LNCAP (cell line): ENCODE results near the gene GTF2F2.

Source experiments
- TF ChIP-seq, protein P1 (sequence below): fragments of 450-650 bp; IDR thresholded peaks from 2 replicates; pipeline ENCODE4 v1.5.1; 2017; ENCODE audit warnings: mild to moderate bottlenecking

The GTF2F2 gene

DNA sequence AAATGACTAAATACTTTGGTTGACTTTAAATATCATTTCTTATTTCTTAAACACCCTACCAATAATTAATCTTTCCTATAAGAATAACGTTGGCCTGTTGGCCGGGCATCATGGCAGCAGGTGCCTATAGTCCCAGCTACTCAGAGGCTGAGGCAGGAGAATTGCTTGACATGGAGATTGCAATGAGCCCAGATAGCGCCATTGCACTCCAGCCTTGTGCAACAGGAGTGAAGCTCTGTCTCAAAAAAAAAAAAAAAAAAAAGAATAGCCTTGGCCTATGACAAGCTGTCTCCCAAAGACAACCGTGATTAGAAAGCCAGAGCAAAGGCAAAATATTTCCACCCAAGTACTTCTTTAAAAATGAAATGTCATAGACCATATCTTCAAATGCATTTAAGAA is 105.1 kb downstream of the GTF2F2 start:
- TF ChIP-seq, protein P1, sequence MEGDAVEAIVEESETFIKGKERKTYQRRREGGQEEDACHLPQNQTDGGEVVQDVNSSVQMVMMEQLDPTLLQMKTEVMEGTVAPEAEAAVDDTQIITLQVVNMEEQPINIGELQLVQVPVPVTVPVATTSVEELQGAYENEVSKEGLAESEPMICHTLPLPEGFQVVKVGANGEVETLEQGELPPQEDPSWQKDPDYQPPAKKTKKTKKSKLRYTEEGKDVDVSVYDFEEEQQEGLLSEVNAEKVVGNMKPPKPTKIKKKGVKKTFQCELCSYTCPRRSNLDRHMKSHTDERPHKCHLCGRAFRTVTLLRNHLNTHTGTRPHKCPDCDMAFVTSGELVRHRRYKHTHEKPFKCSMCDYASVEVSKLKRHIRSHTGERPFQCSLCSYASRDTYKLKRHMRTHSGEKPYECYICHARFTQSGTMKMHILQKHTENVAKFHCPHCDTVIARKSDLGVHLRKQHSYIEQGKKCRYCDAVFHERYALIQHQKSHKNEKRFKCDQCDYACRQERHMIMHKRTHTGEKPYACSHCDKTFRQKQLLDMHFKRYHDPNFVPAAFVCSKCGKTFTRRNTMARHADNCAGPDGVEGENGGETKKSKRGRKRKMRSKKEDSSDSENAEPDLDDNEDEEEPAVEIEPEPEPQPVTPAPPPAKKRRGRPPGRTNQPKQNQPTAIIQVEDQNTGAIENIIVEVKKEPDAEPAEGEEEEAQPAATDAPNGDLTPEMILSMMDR: no peak

DNA sequence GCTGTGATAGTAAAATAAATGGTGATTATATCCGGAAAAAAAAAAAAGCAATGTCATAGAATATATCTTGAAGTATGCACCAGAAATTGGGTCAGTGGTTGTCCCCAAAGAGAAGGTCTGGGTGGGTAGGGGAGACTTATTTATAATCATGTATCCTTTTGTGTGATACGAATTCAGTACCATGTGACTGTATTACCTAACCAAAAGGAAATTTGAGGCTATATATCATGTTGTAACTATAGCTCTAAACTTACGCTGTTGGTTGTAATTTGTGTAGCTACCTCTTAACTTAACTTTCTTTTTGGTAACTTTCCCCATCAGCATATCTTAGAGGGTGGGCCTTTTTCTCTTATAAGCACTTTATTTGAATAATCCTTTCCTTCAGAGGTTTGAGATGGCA is 105.7 kb downstream of the GTF2F2 start:
- TF ChIP-seq, protein P1: no peak

DNA sequence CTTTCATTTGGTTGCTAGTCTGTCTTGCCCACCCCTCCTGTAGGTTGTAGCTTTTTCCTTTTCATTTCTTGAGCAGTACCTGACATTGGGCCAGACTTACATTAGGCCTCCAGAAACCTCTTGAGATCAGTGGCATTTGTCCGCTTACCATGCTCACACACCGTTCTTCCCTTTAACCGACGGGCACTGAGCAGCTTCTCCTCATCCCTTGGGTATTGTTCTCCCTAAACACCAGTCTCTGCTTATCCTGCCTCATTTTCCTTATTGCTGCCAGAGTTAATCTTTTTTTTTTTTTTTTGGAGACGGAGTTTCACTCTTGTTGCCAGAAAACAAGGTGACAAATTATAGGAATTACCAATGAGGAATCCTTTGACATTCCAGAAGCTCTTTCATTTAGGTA is 107.7 kb downstream of the GTF2F2 start:
- TF ChIP-seq, protein P1: no peak

DNA sequence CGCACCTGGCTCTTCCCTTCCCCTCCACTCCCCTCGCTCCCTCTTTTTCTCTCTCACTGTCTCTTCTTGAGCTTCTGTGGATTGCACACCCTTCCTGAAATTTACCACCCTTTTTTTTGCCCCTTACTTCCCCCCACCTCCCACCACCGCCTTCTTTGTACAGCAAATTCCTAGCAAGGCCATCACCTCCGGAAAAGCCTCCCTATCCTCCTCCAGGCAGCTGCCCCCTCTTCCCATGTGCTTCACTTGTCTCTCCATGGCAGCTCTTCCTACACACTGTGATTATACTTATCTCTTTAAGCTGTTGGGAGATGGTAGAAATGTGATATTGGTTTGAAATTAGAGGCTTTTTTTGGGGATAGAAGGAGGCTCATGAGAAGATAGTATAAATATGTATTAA is 108.9 kb downstream of the GTF2F2 start:
- TF ChIP-seq, protein P1: no peak

DNA sequence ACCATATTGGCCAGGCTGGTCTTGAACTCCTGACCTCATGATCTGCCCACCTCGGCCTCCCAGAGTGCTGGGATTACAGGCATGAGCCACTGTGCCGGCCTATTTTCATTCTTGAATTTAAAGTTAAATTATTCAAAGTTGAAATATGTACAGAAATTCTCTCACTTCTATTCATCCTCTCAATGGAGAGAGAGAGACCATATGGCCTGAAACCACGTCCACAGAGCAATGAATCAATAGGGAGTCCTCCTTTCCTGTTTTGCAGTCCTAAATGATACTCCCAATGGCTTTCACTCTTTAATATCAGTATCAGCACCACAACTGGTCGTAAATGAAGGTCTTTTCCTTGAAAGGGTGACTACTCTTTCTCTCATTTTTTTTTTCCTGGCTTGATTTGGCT is 111.0 kb downstream of the GTF2F2 start:
- TF ChIP-seq, protein P1: no peak

- TF ChIP-seq, protein P1: no peak
These were observed 111.4 kb downstream of the GTF2F2 start for GRCh38 chr13:45231722-45232121.

DNA sequence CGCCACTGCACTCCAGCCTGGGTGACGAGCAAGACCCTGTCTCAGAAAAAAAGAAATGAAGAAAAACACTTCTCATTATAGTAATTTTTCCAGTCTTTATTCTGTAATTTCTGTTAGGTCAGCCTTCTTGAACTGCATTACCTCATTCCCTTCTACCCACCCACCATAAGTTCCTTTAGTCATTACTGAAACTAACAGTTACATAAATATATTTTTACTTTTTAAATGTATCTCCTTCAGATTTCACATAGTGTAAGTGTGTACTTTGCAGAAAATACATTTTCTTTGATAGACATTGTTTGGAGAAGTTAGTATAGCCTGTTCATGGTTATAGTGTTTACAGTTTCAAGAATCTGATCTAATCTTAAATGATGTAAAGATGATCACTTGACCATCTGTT is 112.3 kb downstream of the GTF2F2 start:
- TF ChIP-seq, protein P1: no peak
